ENCODE measurements around the gene BIRC7.

DNA sequence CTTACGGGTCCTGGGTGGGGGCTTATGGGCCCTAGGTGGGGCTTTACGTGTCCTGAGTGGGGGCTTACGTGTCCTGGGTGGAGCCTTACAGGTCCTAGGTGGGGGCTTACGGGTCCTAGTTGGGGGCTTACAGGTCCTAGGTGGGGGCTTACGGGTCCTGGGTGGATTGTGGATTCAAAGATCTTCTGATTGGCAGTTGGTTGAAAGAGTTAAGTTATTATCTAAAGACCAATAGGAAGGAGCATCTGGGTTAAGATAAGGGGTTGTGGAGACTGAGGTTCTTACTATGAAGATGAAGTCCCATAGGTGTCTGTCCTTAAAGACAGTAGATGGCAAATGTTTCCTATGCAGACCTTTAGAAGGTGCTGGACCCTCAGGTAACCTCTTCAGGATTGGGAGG lies 8.4 kb upstream of the BIRC7 start:
- TF ChIP-seq ZNF274 (IDR thresholded peaks at IDR 0.05; ENCODE audit: low read depth, low read length) (no peak), YY1 (IDR thresholded peaks at IDR 0.05; ENCODE audit: insufficient read depth, insufficient read length) (no peak), SUZ12 (IDR thresholded peaks at IDR 0.05; ENCODE audit: extremely low read depth, insufficient read depth, insufficient read length) (no peak)

Data from NT2/D1 (cell line).